Activated CD4-positive, alpha-beta T cell treated with anti-CD3 and anti-CD28 coated beads, Interleukin-2, amount 50 U/mL, for 4 hours (primary cell): ENCODE measurements around the gene ABCA4.
"Not testable (repeated sequence)": the region's sequence is repeated elsewhere in the genome, so short reads cannot be mapped to it uniquely, and the experiment has no call there.

ENCODE experiments used
- DNase-seq, 2 experiments: peaks; one replicate each; pipeline ENCODE4 v3.0.0-alpha.2; 2020

Gene ABCA4

GRCh38 chr1:93969371-93969770 is 151.6 kb downstream of the ABCA4 start:
- DNase-seq = no peak

GRCh38 chr1:93967306-93967705 is 153.6 kb downstream of the ABCA4 start:
- no peak for DNase-seq

DNA sequence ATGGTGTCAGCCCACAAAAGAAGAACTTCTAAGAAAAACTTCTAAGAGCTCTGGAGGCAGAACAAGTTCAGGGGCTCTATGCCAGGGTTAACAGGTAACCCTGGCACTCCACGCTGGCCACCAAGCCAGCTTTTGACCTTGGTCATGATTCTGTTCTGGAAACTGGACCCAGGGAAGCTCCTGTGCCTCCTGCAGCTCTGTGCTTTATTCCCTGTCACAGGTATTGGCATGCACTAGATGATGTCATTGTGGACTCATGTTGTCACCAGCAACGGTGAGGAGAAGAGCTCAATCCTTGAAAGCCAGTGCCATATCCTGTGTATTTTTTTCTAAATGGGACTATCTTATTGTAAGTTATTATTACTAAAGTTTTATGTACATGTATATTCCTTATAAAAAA is 155.1 kb downstream of the ABCA4 start:
- DNase-seq = no peak

- DNase-seq = no peak
These were observed 155.7 kb downstream of the ABCA4 start for GRCh38 chr1:93965256-93965655.

DNA sequence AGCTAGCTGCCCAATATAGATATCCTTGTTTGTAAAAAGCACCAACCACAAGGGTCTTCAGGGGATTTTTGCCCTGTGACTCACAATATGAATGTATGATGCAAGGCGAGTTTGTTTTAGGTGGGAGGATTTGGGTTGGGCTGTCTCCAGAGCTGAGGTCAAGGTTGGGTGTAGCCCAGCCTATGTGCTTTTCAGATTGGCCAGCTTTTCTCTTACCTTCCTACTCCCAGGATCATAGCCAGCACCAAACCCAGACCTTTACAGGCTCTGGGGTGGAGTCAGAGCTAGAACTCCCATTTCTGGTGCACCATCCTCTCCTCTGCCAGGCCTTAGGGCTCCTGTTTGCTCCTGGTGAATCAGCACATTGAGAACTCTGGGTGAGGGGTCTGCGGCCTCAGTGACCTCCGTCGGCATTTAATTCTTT is 156.2 kb downstream of the ABCA4 start:
- DNase-seq = no peak

- no peak for DNase-seq
These were observed 156.7 kb downstream of the ABCA4 start for GRCh38 chr1:93964096-93964776.

GRCh38 chr1:93963585-93963984 is 157.4 kb downstream of the ABCA4 start:
- no peak for DNase-seq

DNA sequence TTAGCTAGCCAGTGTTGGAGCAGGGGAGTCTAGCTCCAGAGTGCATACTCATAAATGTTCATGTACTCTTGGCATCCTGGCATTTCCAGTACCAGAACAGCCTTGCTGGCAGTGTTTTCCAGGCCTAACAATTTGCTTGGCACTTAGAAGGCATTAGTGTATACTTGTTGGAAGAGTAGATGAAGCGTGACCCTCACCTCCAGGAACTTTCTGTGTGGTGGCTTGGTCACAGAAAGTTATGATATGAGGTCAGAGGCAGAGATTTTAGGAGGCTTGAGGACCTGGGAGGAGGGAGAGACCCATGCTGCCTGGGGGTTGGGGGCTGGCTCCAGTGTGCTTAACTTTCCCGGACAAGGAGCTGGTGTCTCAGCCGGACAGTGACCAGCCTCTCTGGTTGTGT is 159.0 kb downstream of the ABCA4 start:
- DNase-seq = no peak

DNA sequence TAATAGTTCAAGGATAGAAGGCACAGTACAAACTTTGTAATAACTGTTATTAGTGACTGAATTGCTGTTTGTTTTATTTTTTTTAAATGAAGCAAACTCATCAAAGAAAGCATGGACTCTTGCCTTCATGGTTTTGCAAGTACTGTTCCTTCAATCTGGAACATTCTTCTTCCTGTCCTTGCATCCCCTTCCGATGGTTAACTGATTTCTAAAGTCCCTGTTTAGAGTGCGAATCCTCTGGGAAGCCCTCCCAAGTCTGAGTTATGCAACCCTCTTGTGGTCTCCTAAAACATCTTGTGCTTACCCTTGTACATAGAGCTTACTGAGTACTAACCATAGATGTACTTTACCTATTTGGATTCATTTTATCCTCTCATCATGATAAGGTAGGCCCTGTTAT is 159.5 kb downstream of the ABCA4 start:
- DNase-seq = no peak

GRCh38 chr1:93960641-93961147 is 160.3 kb downstream of the ABCA4 start:
- DNase-seq = no peak

DNA sequence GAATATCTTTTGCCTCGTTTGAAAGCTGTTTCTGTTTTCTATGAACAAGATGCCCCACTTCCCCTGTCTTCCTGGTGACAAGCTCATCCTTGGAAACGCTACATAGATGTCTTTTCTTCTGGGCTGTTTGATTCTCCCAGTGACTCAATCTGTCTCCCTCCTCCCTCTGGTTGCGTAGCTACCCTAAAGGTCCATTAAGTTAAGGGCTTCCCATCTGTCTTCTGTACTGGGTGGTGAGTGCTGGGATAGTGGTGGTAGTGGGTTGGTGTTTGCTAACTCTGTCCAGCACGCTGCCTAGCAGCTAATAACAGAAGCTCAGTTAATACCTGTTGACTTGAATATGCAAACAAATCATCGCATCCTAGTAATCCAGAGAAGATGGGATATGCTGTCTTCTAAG is 161.5 kb downstream of the ABCA4 start:
- DNase-seq = no peak

DNA sequence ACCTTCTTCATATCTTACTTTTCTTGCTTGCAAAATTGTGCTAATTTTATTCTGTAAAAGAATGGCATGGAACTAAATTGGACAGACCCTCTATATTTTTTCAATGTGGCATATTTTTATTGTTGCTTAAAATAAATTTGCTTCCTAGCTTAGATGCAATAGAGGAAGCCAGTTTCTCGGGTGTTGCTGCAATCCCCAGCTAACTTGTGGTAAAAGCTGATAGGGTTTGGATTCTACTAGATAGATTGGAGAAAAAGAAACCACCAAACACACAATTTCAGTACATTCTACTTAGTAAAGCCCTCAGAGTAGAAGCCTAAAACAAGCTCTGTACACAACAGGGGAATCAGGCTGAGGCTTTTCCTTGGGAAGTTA is 162.2 kb downstream of the ABCA4 start:
- DNase-seq = no peak

DNA sequence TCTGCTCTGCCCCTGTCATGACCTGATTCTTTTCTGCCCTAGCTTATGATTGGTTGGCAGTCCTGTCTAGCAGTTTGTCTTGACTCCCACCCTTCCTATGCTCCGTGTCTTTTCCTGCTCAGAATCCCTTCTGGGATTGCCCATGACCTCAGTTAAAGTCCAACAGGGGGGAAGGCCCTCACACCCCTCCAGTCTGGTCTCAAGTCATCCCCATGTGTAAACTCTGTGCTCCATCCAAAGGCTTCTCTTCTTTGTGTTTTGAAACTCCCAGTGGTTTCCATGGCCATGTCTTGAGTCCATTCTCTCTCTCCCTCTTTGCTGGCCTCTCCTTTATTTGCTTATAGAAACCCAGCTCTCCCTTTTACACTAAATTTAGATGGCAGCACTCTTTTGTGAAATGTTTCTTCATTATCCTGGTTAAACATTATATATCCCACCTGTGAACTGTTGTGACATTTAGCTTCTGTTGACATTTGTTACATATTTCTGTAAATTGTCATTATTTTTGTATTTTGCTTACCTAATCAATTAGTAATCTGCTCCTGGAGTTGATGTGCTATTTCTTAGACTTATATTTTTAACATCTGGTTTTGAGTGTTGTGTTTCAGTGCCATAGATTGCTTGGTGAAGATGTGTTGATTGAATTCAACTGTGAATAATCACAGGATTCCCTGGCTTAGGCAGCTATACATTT is 162.8 kb downstream of the ABCA4 start:
- DNase-seq = no peak

DNA sequence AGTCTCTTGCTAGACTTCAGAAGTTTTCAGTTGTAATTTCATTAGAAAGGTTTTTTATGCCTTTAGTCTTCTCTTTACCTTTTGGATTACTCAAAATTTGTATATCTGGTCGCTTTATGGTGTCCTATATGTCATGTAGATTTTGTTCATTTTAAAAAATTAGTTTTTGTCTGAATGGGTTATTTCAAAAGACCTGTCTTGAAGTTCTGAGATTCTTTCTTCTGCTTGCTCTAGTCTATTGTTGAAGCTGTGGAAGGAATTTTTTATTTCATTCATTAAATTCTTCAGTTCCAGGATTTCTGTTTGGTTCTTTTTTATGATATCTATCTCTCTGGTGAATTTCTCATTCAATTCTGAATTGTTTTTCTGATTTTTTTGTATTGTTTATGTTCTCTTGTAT is 165.2 kb downstream of the ABCA4 start:
- no peak for DNase-seq

DNA sequence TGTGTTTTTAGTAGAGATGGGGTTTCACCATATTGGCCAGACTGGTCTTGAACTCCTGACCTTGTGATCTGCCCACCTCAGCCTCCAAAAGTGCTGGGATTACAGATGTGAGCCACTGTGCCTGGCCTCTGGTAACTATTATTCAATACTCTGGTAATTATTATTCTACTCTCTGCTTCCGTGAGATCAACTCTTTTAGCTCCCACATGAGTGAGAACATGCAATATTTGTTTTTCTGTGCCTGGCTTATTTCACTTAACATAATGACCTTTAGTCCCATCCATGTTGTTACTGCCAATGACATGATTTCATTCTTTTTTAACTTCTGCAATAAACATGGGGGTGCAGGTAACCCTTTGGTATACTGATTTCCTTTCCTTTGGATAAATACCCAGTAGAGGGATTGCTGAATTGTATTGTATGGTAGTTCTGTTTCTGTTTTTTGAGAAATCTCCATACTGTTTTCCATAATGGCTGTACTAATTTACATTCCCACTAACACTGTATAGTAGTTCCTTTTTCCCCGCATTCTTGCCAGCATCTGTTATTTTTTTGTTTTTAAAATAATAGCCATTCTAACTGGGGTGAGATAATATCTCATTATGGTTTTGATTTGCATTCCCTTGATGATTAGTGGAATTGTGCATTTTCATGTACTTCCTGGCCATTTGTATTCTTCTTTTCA is 173.8 kb downstream of the ABCA4 start:
- DNase-seq = not testable (repeated sequence)
